IPS-NIHi11 (cell line): Measurements from ENCODE around the gene RPAP3.

ENCODE experiments used
- DNase-seq: peaks from one replicate; pipeline ENCODE4 v3.0.0; 2012; ENCODE audit warnings: mixed read lengths, low spot score

RPAP3 gene

DNA sequence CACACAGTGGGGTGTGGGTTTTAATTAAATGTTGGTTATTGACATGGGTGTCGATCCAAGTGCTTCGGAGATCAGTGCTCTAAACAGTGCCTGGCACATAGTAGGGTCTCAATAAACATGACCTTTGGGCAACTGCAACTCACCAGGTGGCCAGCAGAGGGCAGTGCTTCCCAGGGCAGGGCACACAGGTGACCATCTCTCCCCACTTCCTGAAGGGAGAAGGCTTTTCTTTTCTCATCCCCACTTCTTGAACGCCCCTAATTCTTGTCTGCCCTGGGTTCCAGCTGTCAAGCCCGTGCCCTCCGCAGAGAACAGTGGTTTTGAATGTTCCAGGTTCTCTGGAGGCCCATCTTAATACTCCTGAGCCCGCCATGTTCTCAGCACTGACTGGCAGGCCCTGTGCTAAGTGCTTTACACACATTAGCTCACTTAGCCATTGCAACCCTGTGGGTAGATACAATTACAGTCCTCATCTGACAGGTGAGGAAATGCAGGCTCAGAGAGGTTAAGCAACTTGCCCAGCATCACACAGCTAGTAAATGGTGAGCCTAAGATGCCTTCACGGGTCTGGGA lies 36.5 kb upstream of the RPAP3 start:
- DNase-seq = peak; percentile 80

DNA sequence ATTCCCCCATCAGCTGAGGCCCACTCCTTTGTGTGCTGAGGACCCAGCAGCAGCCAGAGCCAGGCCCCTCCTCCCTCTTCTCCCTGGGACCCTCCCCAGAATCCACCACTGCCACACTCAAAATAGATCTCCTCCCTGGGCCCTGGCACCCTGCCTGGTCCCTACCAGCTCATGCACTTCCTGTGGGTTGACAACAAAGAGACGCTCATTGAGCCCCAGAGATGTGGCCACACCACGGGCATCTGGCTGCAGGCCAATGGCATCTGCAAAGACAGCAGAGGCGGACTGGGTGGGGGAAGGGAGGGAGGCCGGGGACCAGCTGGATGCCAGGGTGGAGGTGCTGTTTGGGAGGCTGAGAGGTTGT lies 35.5 kb upstream of the RPAP3 start:
- peak; percentile 43 for DNase-seq

DNA sequence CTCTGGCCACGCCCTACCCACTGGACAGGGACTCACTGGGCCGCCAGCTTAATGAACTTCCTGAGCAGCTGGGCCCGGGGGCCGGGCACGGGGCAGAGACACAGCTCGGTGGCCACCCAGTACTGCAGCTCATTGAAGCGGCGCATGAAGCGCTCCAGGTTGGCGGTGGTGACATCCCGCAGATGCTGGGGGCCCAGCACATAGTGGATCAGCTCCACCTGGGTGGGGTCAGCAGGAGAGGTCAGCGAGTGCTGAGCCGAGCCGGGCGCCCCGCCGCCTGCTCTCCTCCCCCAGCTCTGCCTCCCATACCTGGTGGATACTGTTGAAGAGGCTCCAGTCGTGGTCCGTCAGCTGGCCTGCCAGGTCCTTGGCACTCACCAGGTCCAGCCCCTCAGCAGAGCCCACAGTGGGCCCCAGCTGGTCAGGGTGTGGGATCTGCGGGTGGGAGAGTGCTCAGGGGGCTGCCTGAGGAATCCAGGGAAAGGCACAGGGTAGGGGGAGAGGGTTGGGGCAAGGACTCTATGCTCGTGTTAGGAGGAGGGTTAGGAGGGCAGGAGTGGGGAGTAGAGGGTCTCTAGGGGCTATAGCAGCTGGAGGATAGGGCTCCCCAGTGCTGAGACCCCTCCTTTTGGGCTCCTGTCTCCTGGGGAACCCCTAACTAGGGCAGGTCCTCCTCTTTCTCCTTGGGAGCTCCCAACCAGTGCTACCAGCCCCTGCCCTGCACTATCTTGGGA lies 34.9 kb upstream of the RPAP3 start:
- DNase-seq = no peak

DNA sequence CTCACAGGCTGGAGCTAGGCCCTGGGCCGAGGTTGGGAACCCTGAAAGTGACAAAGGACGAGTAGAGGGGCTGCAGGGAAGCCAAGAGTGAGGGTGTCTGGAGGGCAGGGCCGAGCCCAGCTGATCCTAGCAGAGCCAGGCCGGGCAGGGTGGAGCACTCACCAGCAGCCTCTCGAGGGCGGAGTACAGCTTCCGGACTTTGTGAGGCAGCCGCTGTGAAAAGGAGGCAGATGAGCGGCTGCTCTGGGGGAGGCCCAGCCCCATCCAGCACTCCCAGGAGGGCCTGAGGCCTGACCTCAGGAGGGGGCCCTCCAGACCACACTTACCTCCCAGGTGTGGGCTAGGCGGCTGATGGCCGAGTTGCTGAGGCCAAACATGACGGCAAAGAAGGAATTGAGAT lies 34.1 kb upstream of the RPAP3 start:
- no peak for DNase-seq

DNA sequence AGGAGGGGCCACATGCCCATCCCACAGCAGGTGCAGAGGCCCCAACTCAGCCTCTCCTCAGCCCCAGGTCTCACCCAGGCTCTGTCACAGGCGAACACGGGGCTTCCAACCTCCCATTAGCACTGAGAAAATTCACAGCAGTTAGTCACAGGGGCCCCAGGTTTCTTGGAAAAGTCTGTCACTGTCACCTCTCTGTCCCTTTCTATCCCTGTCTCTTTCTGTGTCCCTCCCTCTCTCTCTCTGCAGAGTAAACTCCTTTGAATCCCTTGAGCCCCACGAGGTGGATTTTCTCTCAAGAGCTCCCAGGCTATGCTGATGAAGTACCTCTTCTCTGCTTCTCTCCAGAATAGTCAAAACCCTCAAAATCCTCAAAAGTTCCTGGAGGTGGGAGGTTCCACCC lies 33.5 kb upstream of the RPAP3 start:
- DNase-seq = no peak

DNA sequence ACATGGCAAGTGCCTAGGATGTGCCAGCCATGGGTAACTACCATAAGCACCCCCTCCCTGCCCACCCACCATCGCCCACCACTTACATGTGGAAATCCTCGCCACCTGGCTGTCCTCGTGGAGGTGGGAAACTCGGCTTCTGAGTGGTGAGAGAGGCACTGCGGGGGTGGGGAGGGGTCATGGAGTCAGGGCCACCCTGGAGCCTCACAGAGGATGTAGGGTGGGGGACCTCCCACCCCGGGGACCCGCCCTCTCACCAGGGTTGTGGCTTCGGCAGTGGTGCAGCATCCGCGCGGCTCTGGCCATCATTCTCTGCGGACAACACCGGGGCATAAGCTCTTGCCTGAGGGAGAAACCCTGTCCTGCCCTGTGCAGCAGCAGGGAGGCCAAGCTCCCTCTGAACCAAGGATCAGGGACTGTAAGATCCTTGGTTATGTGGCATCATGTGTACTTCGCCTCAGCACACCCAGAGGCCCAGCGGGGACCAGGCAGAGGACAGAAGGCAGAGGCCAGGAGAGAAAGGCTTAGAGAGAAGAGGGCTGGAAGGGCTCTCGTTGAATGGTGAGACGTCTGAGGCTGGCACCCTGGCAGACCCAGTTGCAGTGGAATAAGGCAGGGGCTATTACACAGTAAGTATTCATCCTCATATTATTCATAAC lies 32.2 kb upstream of the RPAP3 start:
- no peak for DNase-seq

DNA sequence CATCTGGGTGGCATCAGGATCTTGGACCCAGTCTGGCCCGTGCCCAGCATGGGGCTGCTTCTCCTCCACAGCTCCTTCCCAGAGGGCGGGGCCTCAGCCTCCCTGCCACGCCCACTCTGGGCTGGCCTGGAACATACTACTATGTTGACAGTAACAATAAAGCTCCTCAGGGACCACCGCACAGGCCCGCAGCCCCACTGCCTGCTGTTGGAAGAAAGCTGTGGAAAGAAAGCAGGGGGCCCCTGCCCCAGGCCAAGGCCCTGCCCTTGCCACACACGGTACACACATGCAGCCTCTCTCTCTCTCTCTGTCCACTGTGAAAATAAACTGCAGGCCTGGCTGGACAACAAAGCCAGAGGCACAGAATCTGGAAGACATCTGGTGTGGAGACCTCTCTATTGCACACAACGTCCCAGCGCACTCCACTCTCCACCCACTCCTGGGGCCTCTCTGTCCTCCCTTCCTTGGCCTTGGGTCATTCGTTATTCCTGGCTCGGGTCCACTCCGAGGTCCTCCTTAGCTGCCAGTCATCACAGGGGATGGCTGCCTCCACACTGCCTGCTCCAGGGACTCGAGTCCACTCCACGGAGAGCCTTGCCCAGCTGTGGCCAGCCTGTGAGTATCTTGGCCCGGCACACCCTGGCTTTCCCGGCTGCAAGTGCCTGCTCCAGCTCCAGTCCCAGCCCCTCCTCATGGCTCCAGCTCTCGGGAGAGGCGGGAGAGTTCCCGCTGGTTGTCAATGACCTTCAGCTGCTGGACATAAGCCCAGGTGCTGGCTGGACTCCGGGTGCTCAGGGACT lies 31.2 kb upstream of the RPAP3 start:
- peak; percentile 63 for DNase-seq

DNA sequence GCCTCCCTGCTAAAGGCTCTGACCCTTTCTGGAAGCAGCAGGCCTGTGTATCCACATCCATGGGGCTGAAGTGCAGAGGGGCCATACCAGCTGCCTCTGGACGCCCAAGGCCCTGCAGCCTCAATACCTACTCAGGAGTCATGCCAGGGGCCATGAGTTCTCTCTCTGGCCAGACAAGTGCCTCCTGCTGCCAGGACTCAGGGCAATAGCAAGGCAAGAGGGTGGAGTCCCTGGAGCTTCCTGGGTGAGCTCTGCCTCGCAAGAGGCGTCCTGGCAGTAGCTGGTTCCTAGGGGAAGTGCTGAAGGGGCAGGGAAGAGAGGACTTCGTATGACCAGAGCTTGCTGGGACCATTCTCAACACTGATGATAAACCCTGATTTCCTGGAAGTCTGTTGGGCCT lies 30.4 kb upstream of the RPAP3 start:
- no peak for DNase-seq

DNA sequence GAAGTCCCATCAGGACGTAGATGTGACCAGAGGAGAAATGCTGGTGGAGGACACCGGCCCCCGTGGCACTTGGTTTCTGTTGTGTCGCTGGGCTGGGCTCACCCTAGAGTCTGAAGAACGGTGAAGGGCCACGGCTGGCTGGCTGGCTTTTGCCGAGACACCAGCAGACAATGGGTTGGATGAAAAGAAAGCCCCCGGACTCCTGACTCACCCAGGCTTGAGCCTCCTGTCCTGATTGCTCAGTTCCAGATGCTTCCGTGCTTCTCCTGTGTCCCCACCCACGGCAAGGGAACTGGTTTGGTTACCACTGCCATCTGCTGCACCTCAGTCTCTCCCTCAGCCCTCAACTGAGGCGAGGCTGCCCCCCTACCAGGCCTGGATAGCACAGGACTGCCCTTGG lies 29.8 kb upstream of the RPAP3 start:
- DNase-seq = no peak

DNA sequence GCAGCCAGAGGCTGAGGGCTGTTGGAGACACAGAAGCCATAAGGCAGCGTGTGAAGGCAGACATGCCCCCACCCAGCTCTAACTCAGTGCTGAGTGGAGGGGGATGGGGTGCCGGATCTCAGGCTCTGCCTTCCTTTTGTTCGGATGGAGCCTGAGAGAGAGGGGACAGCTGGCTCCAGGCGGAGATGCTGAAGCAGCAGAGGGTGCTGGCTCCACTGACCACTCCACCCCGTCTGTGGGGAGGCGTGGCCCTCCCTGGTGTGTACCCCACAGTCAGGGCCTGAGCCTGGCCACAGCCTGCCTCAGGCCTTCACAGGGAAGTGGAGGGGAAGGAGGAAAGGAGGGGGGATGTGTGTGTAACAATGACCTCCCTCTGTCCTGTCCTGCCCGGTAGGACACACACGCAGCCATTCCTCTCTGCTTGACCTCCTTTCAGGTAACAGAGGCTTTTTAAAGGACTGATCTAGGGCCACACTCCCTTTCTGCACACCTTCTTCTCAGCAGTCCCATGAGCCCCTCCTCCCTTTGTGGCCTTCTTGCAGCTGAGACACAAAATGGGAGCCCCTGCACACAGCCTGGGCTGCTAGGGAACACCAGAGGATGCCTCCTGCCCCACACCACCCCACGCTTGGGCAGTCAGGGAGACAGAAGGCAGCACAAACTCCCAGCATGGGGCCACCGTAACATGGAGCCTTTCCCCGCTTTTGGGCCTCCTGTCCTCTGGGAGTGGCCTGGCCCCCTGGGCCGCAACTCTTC lies 29.1 kb upstream of the RPAP3 start:
- peak; percentile 68 for DNase-seq

DNA sequence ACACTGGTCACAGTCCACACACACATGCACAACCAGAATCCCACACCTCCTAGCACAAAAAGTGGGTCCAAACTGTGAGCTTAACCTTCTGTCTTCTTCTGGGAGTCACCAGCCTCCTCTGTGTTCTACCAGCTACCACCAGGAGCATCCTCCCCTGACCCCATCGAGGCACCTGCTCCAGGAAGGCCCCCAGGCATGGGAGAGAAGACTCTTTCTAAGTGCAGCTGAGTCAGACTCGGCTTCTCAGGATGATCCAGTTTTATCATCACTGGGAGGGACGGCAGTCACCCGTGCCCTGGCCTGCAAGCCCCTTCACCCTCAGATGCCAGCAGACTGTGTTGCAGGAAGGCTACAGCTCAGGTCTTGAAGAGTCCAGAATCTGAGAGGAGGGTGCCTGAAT lies 27.3 kb upstream of the RPAP3 start:
- DNase-seq = no peak

DNA sequence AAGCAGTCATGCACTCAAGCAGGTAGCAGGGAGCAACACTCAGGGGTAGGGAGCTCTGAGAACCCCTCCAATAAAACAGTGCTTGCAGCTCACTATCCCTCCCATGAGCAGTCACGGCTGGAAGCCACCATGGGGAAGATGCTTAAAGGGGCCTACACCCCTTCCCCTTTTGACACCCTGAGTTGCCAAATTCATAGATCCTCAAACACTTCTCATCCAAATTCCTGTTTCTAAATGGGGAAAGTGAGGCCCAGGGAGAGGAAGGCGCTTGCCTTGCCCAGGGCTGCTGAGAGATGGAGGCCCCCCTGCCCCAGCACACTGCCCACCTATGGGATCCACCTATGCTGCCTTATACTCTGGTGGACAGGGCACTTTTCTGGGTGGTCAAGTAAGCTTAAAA lies 26.7 kb upstream of the RPAP3 start:
- DNase-seq = no peak

DNA sequence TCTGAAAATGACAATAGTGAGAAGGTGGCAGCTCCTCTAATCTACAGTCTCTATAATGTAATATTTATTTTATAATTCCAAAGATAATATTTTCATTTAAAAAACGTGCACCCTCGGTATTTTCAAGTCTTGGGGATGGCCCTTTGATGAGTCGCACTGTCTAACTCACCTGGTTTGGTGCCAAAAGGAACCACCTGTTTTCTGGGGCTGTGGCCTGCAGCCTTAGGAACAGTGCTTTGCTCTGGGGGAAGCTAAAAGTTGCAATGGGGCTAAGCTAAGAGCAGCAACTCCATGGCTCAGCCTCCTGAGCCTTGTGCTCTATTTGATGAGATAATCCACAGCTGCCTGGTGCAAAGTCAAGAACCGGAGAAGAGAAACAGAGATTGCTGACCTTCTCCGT lies 25.9 kb upstream of the RPAP3 start:
- DNase-seq = no peak

DNA sequence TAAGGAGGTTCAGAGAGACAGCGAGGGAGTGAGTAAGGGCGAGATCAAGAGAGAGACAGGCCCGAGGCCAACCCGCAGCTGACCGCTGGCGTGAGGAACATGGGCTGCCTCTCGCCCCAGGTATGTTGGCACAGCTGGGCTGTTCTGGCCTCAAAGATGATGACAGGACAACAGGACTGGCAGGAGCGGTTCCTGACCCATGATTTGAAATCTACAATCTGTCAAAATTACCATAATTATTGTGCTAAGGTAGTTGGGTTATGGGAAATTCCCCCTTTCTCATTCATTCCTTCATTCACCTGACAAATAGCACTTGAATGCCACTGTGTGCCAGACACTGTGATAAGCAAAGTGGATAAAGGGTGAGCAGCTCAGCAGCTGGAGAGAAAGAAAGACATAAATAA lies 24.5 kb upstream of the RPAP3 start:
- no peak for DNase-seq

DNA sequence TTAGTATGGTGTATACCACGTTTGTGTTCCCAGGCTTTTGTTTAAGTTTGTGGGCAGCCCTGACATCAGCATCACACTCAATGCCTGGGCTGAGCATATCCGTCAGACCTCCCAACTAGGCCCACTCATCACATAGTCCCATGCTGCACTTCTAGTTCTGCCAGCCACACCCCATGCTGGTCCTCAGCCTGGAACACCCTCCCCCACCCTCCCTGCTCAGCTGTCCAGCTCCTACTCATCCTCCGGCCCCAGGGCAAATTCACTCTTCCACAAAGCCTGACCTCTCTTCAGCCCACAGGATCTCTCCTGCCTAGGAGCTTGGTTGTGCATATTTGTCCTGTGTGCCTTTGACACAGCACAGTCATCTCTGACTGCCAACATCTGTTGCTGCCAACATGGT lies 23.4 kb upstream of the RPAP3 start:
- no peak for DNase-seq

DNA sequence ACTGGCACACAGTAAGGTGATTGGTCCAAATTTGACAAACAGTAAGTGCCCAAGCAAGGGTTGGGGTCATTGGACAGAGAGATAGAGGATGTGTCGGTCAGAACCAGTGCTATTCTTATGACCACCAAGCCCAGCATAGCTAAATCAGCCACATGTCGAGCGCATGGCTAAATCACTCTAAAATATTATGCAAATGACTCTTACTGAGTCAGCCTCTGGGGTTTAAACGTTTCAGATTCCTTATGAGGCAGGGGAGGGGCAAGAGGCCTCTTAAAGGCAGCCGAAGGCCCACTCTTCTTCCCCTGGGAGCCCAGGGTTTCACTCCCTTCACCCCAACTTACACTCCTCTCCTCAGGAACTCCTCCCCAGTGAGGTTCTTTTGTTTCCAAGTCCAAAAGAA lies 20.1 kb upstream of the RPAP3 start:
- no peak for DNase-seq

DNA sequence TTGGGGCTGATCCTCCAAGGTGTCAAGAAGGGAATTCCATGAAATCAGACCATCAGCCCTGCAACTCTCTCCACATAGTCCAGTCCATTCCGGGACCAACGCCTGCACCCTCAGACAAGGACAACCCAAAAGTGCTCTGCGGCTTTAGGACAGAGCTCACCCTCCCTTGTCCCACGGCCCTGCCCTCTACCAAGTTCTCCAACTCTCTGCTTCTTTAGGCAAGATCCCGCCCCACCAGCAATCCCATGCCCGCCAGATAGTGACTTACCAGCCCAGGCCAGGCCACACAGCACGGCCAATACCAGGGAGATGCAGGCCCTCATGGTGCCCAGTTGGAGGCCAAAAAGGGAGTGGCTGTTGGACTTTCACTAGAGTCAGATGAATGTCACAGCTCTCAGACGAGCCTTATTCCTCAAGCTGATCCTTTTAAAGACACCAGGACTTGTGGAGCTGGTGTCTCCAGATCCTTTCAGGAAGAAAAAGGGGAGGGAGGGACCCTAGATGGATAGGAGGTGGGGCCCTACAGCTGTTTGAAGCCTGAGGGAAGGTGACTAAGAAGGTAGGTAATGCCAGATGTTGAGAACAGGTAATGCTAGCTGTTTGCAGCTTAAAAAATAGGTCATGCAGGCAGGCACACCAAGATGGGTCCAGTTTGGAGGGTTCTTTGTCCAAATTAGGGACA lies 19.4 kb upstream of the RPAP3 start, which contains the start of gene ENDOU:
ENDOU (minus strand) TSS at position 400 of the 682 bp plus-strand sequence; CDS start at position 323, 77 bp downstream.
- no peak for DNase-seq

DNA sequence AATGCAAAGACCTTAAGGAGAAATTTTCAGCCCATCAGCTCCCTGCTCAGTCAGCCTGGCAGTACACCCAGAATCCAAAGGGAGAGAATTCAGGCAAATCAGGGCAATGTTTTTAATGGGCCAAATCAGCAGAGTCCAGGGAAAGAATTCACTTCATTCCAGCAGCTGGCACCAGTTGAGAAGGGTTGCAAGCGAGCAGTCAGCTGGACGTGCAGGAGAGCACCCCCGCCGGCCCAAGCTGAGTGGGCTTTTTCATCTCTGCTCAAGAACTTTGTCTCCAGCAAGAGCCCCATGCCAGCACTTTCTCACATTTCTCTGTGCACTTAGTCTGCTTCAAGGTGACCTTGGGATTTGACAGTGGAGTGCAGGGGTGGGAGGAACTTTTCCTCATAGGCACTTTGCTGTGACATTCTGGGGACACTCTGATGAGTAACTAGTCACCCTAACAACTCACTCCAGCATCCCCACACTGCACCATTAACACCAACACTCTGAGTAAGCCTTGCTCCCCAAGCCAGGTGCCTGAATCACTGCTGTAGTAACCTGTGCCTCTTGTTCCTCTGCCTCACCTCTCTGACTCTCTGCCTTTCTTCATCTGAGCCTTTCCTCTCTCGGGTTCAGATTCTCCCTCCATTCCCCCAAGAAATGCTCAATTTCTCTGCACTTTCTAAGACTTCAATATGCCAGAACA lies 17.3 kb upstream of the RPAP3 start:
- no peak for DNase-seq

DNA sequence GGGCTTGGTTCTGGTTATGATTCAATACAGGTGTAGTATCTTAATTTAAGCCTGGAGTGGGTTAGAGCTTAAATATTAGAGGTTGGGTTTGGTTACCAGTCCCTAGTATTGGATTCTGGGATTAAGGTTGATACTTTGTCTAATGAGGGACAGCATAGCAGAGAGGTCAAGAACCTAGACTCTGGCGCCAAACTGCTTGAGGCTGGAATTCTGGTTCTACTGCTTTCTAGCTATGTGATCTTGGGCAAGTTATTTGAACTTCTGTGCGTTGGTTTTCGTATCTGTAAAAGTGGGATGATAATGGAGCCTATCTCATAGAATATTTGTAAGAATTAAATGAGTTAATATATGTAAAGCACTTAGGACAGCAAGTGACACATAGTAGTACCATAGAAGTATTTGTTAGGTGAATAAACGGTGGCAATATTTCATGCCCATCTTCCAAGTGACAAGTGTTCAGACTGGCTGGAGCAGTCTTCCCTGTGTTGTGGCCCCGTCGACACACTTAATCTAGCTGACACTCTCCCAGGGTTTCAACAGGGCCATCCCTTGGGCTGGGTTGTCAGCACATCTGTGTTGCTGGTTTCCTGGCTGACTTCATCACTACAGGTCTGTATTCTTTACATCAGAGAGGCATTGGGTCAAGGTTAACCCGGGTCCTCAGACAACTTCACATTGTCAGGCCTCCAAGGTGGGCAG lies 16.5 kb upstream of the RPAP3 start:
- DNase-seq = no peak

DNA sequence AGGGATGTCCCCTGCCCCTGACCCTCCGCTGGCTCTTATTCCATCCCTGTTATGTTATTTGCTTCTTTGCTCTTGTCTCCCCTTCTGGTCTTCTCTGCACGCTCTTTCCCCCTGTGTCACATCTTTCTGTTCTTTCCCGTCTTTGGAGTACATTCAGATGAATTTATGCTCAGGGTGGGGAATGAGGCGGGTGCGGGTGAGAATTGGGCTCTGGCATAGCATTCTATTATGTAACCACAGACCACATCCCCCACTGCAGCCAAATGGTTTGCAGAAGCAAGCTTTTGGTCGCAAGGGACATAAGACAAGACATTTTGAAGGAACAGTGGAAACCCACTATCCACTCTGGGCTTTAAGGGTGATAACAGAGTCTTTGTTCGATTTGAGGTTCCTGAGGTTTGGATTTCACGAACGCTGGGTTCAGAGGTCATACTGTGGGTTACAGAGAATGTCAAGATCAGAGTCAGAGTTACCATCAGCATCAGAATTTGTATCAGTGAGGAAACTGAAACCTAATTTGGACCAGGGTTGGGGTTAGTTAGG lies 15.7 kb upstream of the RPAP3 start:
- no peak for DNase-seq
